IPS-15b (cell line): ENCODE results near the gene ZSCAN18.
"Not testable (repeated sequence)": the region's sequence is repeated elsewhere in the genome, so short reads cannot be mapped to it uniquely, and the experiment has no call there.

Source experiments
- H3K27me3 ChIP-seq: one replicate; pipeline ENCODE4 v1.6.1; 2013; ENCODE audit warnings: low read length; ENCODE audit not compliant: control insufficient read depth, insufficient read depth
- H3K36me3 ChIP-seq: one replicate; pipeline ENCODE4 v1.6.1; 2013; ENCODE audit warnings: low read length; ENCODE audit not compliant: control insufficient read depth, insufficient read depth
- H3K4me1 ChIP-seq: one replicate; pipeline ENCODE4 v1.6.1; 2013; ENCODE audit warnings: mild to moderate bottlenecking, low read length; ENCODE audit not compliant: control insufficient read depth, insufficient read depth
- H3K4me3 ChIP-seq: one replicate; pipeline ENCODE4 v1.5.1; 2013; ENCODE audit warnings: low read depth, low read length
- H3K9ac ChIP-seq: one replicate; pipeline ENCODE4 v1.6.1; 2013; ENCODE audit warnings: low read depth, mild to moderate bottlenecking, low read length
- H3K9me3 ChIP-seq: one replicate; pipeline ENCODE4 v1.6.1; 2013; ENCODE audit warnings: mild to moderate bottlenecking, low read length; ENCODE audit not compliant: control insufficient read depth, insufficient read depth

ZSCAN18 gene

GRCh38 chr19:58097781-58098681, at the start of gene ZSCAN18:
Gene ZSCAN18, minus strand, starts transcription at chr19:58098231. Its CDS starts 7,964 bp downstream, at chr19:58090267.
- Histone ChIP-seq H3K9ac (peak within 1 kb of the TSS; percentile 65), H3K27me3 (no peaks in the 10 kb centered on the region), H3K9me3 (no peaks in the 10 kb centered on the region), H3K36me3 (peaks cover 3% of the 10 kb centered on the region), H3K4me3 (peak within 1 kb of the TSS; percentile 94), H3K4me1 (peaks cover 3% of the 10 kb centered on the region)

GRCh38 chr19:58147475-58147874, 49.4 kb upstream of the ZSCAN18 start:
- H3K9me3 ChIP-seq, H3K4me3 ChIP-seq, H3K4me1 ChIP-seq, H3K27me3 ChIP-seq, H3K36me3 ChIP-seq, H3K9ac ChIP-seq: not testable (repeated sequence)

- Histone ChIP-seq H3K4me3 (no peak overlapping the region), H3K9me3 (peaks cover 8% of the 10 kb centered on the region), H3K9ac (no peak overlapping the region), H3K36me3 (no peaks in the 10 kb centered on the region), H3K4me1 (no peaks in the 10 kb centered on the region), H3K27me3 (no peaks in the 10 kb centered on the region)
These were observed 47.8 kb upstream of the ZSCAN18 start for GRCh38 chr19:58145849-58146248.

GRCh38 chr19:58134244-58134643, 36.2 kb upstream of the ZSCAN18 start:
- Histone ChIP-seq H3K4me1 (no peaks in the 10 kb centered on the region), H3K27me3 (no peaks in the 10 kb centered on the region), H3K9ac (no peak overlapping the region), H3K4me3 (no peak overlapping the region), H3K36me3 (peaks cover 19% of the 10 kb centered on the region), H3K9me3 (peaks cover 37% of the 10 kb centered on the region)

GRCh38 chr19:58129284-58129683, 31.3 kb upstream of the ZSCAN18 start:
- H3K36me3 ChIP-seq: peaks cover 33% of the 10 kb centered on the region
- H3K4me3 ChIP-seq: no peak overlapping the region
- no peaks in the 10 kb centered on the region for H3K27me3 ChIP-seq
- peaks cover 66% of the 10 kb centered on the region for H3K9me3 ChIP-seq
- H3K4me1 ChIP-seq: no peaks in the 10 kb centered on the region
- no peak overlapping the region for H3K9ac ChIP-seq

GRCh38 chr19:58128041-58128685, 30.1 kb upstream of the ZSCAN18 start:
- Histone ChIP-seq H3K4me1 (no peaks in the 10 kb centered on the region), H3K4me3 (no peak overlapping the region), H3K9me3 (peaks cover 59% of the 10 kb centered on the region), H3K36me3 (peaks cover 27% of the 10 kb centered on the region), H3K9ac (no peak overlapping the region), H3K27me3 (no peaks in the 10 kb centered on the region)

GRCh38 chr19:58123354-58123753, 25.3 kb upstream of the ZSCAN18 start:
- Histone ChIP-seq H3K36me3 (peaks cover 12% of the 10 kb centered on the region), H3K4me3 (no peak overlapping the region), H3K27me3 (no peaks in the 10 kb centered on the region), H3K9me3 (peaks cover 54% of the 10 kb centered on the region), H3K4me1 (no peaks in the 10 kb centered on the region), H3K9ac (no peak overlapping the region)

GRCh38 chr19:58118979-58119733, 21.1 kb upstream of the ZSCAN18 start:
- Histone ChIP-seq H3K4me1 (no peaks in the 10 kb centered on the region), H3K9me3 (peaks cover 27% of the 10 kb centered on the region), H3K27me3 (no peaks in the 10 kb centered on the region), H3K36me3 (no peaks in the 10 kb centered on the region), H3K4me3 (no peak overlapping the region), H3K9ac (no peak overlapping the region)

- Histone ChIP-seq H3K4me3 (no peak overlapping the region), H3K9ac (no peak overlapping the region), H3K4me1 (no peaks in the 10 kb centered on the region), H3K36me3 (no peaks in the 10 kb centered on the region), H3K27me3 (no peaks in the 10 kb centered on the region), H3K9me3 (peaks cover 26% of the 10 kb centered on the region)
These were observed 20.0 kb upstream of the ZSCAN18 start for GRCh38 chr19:58117841-58118575.

- H3K4me3 ChIP-seq: no peak overlapping the region
- no peaks in the 10 kb centered on the region for H3K27me3 ChIP-seq
- peaks cover 35% of the 10 kb centered on the region for H3K9me3 ChIP-seq
- no peaks in the 10 kb centered on the region for H3K4me1 ChIP-seq
- no peak overlapping the region for H3K9ac ChIP-seq
- no peaks in the 10 kb centered on the region for H3K36me3 ChIP-seq
These were observed 10.5 kb upstream of the ZSCAN18 start for GRCh38 chr19:58108546-58108817.

- Histone ChIP-seq H3K4me1 (no peaks in the 10 kb centered on the region), H3K9me3 (peaks cover 35% of the 10 kb centered on the region), H3K9ac (no peak overlapping the region), H3K4me3 (no peak overlapping the region), H3K27me3 (no peaks in the 10 kb centered on the region), H3K36me3 (no peaks in the 10 kb centered on the region)
These were observed 9.9 kb upstream of the ZSCAN18 start for GRCh38 chr19:58107778-58108545.
